CD4-positive, alpha-beta T cell treated with Interleukin-6 at 100 ng/mL for 8 hours (primary cell): ENCODE data around the gene RHBDD1.

Experiments used
- DNase-seq: peaks from one replicate; pipeline ENCODE4 v3.0.0-alpha.2; 2020; ENCODE audit warnings: mixed read lengths, low spot score

Gene RHBDD1

GRCh38 chr2:226984750-226985582, 149.1 kb downstream of the RHBDD1 start:
- DNase-seq = peak; percentile 8

GRCh38 chr2:226985583-226985946, 149.7 kb downstream of the RHBDD1 start:
- no peak for DNase-seq

- no peak for DNase-seq
Measured at GRCh38 chr2:226991663-226992062, 155.8 kb downstream of the RHBDD1 start.

GRCh38 chr2:226993171-226993570, 157.3 kb downstream of the RHBDD1 start:
- DNase-seq = no peak

- no peak for DNase-seq
Measured at GRCh38 chr2:226994775-226995174, 158.9 kb downstream of the RHBDD1 start.

GRCh38 chr2:226995625-226996041, 159.8 kb downstream of the RHBDD1 start:
- no peak for DNase-seq

GRCh38 chr2:226999661-227000060, 163.8 kb downstream of the RHBDD1 start:
- no peak for DNase-seq

GRCh38 chr2:227000123-227000522, 164.3 kb downstream of the RHBDD1 start:
- no peak for DNase-seq

GRCh38 chr2:227004482-227004881, 168.6 kb downstream of the RHBDD1 start:
- no peak for DNase-seq

GRCh38 chr2:227006189-227006897, 170.5 kb downstream of the RHBDD1 start:
- DNase-seq = no peak

- no peak for DNase-seq
Measured at GRCh38 chr2:227007148-227007547, 171.3 kb downstream of the RHBDD1 start.

GRCh38 chr2:227007940-227008339, 172.1 kb downstream of the RHBDD1 start:
- DNase-seq = no peak

- no peak for DNase-seq
Measured at GRCh38 chr2:227010433-227010832, 174.6 kb downstream of the RHBDD1 start.

GRCh38 chr2:227013330-227013729, 177.5 kb downstream of the RHBDD1 start:
- DNase-seq = no peak

- DNase-seq = no peak
Measured at GRCh38 chr2:227013881-227014280, 178.0 kb downstream of the RHBDD1 start.

- DNase-seq = no peak
Measured at GRCh38 chr2:227016894-227017293, 181.0 kb downstream of the RHBDD1 start.

GRCh38 chr2:227020416-227020815, 184.6 kb downstream of the RHBDD1 start:
- no peak for DNase-seq

- DNase-seq = no peak
Measured at GRCh38 chr2:227022608-227023007, 186.8 kb downstream of the RHBDD1 start.

- DNase-seq = no peak
Measured at GRCh38 chr2:227025510-227025909, 189.7 kb downstream of the RHBDD1 start.

GRCh38 chr2:227029426-227030105, 193.7 kb downstream of the RHBDD1 start:
- no peak for DNase-seq

- no peak for DNase-seq
Measured at GRCh38 chr2:227030789-227031188, 194.9 kb downstream of the RHBDD1 start.

GRCh38 chr2:227031379-227031778, 195.5 kb downstream of the RHBDD1 start:
- no peak for DNase-seq
